Neuronal stem cell (in vitro differentiated cells): ENCODE data around the gene CRYBB1. TPM values are rescaled to one million over a fixed set of nuclear protein-coding genes. Genes with fewer than 3 reads are reported as not detected.

Experiments used
- DNase-seq: peaks from one replicate; pipeline ENCODE4 v3.0.0-alpha.2; 2013; ENCODE audit warnings: low spot score
- H2AFZ ChIP-seq: one replicate; pipeline ENCODE4 v1.6.1; 2013; ENCODE audit warnings: mild to moderate bottlenecking, low read length, inconsistent platforms
- H2AK5ac ChIP-seq: 2 replicates; pipeline ENCODE4 v1.6.1; 2013; ENCODE audit warnings: low read depth, mild to moderate bottlenecking, inconsistent platforms, low read length, moderate library complexity, mixed read lengths
- H2BK120ac ChIP-seq: 2 replicates; pipeline ENCODE4 v1.6.1; 2013; ENCODE audit warnings: low read depth, mild to moderate bottlenecking, inconsistent platforms, low read length, moderate library complexity, mixed read lengths
- H2BK12ac ChIP-seq: one replicate; pipeline ENCODE4 v1.6.1; 2013; ENCODE audit warnings: low read length, inconsistent platforms
- H2BK15ac ChIP-seq: 2 replicates; pipeline ENCODE4 v1.6.1; 2013; ENCODE audit warnings: mild to moderate bottlenecking, low read length, inconsistent platforms, mixed read lengths
- H2BK5ac ChIP-seq: one replicate; pipeline ENCODE4 v1.6.1; 2013; ENCODE audit warnings: inconsistent platforms, mild to moderate bottlenecking, low read length, moderate library complexity
- H3K14ac ChIP-seq: one replicate; pipeline ENCODE4 v1.6.1; 2013; ENCODE audit warnings: low read length, inconsistent platforms
- H3K18ac ChIP-seq: 2 replicates; pipeline ENCODE4 v1.6.1; 2013; ENCODE audit warnings: low read length, inconsistent platforms
- H3K23ac ChIP-seq: 2 replicates; pipeline ENCODE4 v1.6.1; 2013; ENCODE audit warnings: low read depth, mild to moderate bottlenecking, mixed read lengths, low read length, inconsistent platforms; ENCODE audit not compliant: poor library complexity
- H3K27ac ChIP-seq: replicated peaks from 3 replicates; pipeline ENCODE4 v1.5.1; 2013; ENCODE audit warnings: low read length, inconsistent platforms
- H3K27me3 ChIP-seq, 3 experiments: 2 replicates each; pipeline ENCODE4 v1.6.1; 2013; ENCODE audit warnings: low read length in 3 of 3, mild to moderate bottlenecking in 2 of 3, inconsistent platforms in 1 of 3, low read depth in 1 of 3, mixed read lengths in 1 of 3, moderate library complexity in 1 of 3; ENCODE audit not compliant: control insufficient read depth in 3 of 3, insufficient read depth in 3 of 3
- H3K36me3 ChIP-seq, 2 donors: replicated peaks in 1 of 2; 2 replicates each; pipeline ENCODE4 v1.6.1; 2013; ENCODE audit warnings: low read length in 2 of 2; ENCODE audit not compliant: control insufficient read depth in 2 of 2, insufficient read depth in 2 of 2
- H3K4ac ChIP-seq: 2 replicates; pipeline ENCODE4 v1.6.1; 2013; ENCODE audit warnings: inconsistent platforms, mild to moderate bottlenecking, low read length, moderate library complexity
- H3K4me1 ChIP-seq, 2 donors: 1 replicate in 1 of 2; 2 replicates in 1 of 2; pipeline ENCODE4 v1.6.1; 2013; ENCODE audit warnings: low read length in 2 of 2, low read depth in 1 of 2; ENCODE audit not compliant: control insufficient read depth in 2 of 2, insufficient read depth in 1 of 2
- H3K4me2 ChIP-seq: one replicate; pipeline ENCODE4 v1.6.1; 2013; ENCODE audit warnings: mild to moderate bottlenecking, low read length, inconsistent platforms; ENCODE audit not compliant: insufficient read depth, poor library complexity, severe bottlenecking
- H3K4me3 ChIP-seq, 2 donors: 2 replicates each; pipeline ENCODE4 v1.5.1; 2013; ENCODE audit warnings: low read length in 2 of 2, mild to moderate bottlenecking in 2 of 2, inconsistent platforms in 1 of 2, moderate library complexity in 1 of 2
- H3K79me1 ChIP-seq: one replicate; pipeline ENCODE4 v1.6.1; 2013; ENCODE audit warnings: low read depth, mild to moderate bottlenecking, inconsistent platforms, low read length, moderate library complexity
- H3K9ac ChIP-seq: one replicate; pipeline ENCODE4 v1.6.1; 2013; ENCODE audit warnings: mild to moderate bottlenecking, low read depth, low read length, inconsistent platforms; ENCODE audit not compliant: poor library complexity
- H3K9me3 ChIP-seq, 2 donors: replicated peaks in 1 of 2; 2 replicates each; pipeline versions ENCODE3 to v1.6.1; 2013; ENCODE audit warnings: low read length in 2 of 2, mild to moderate bottlenecking in 2 of 2, inconsistent platforms in 1 of 2, low read depth in 1 of 2, mixed read lengths in 1 of 2, moderate library complexity in 1 of 2; ENCODE audit not compliant: control insufficient read depth in 2 of 2, insufficient read depth in 1 of 2
- H4K8ac ChIP-seq: one replicate; pipeline ENCODE4 v1.6.1; 2013; ENCODE audit warnings: low read depth, mild to moderate bottlenecking, inconsistent platforms, low read length, moderate library complexity
- H4K91ac ChIP-seq: one replicate; pipeline ENCODE4 v1.6.1; 2013; ENCODE audit warnings: low read length, low read depth, mild to moderate bottlenecking, inconsistent platforms; ENCODE audit not compliant: poor library complexity
- WGBS, 2 donors: extraction: QIAGEN DNeasy Blood & Tissue Kit; methylation state at CpG; one replicate each; pipeline ENCODE4 v1.1.7; 2013; ENCODE audit warnings: missing lambda C conversion rate in 2 of 2, mixed read lengths in 1 of 2; ENCODE audit not compliant: insufficient read length in 2 of 2, insufficient replicate concordance in 1 of 2; ENCODE audit errors: extremely low coverage in 2 of 2; 5-methylcytosine and 5-hydroxymethylcytosine counted together
- polyA plus RNA-seq, 2 experiments: library from polyadenylated mRNA; stranded (reverse); fragments of 200-250 nt; gene quantifications; one replicate each; pipeline ENCODE4 v1.2.3, GENCODE V29; 2013

Gene CRYBB1
- 0.14 TPM for polyA plus RNA-seq (2013, experiment 1 of 2)
- polyA plus RNA-seq (2013, experiment 2 of 2) = 0.12 TPM

DNA sequence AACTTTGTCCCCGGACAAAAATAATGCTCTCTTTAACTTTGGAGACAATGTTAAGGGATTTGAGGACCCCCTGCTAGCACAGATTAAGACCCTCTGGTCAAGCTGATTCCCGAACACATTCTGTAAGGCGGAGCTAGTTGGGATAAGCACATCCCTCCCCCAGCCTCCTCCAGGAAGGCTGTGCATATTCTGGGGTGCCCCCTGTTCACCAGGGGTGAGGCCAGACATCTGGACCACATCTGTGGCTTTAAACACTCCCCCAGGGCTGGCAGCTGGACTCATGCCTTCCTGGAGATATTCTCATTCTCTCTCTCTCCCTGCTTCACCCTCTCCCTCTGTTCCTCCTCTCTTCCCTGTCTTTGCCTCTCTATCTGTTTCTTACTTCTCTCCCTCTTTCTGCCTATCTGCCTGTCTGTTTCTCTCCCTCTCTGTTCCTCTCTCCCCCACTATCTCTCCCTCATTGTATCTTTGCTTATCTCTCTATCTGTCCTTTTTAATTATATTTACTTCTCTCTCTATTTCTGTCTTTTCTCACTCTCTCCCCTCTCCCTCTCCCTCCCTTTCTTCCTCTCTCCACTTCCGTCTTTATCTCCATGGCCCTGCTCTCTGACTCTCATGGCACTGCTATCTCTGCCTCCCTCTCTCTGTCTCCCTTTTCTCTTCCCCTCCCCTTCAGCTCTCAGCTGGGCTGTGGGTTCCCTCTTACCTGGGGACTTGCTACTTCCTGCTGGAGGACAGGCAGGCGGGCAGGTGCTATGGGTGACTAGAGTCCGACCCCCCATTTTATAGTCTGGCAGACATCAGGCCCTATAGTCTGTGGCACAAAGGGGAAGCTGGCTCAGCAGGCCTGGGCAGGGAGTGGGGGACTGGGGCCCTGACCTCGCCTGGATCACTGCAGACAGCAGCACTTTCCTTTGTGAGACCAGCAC lies at the start of gene CRYBB1:
TSS of gene CRYBB1 (minus strand) at position 757 of the 929 bp plus-strand sequence. CDS start 1,708 bp downstream, outside the sequence.
- no CpG with 5 or more reads among the region's 7 CpGs for WGBS, 2 donors
- H3K14ac ChIP-seq = peak within 1 kb of the TSS; percentile 39
- peak within 1 kb of the TSS; percentile 9 for H3K9ac ChIP-seq
- H3K4ac ChIP-seq = no peak within 1 kb of the TSS
- H2BK120ac ChIP-seq = no peak within 1 kb of the TSS
- H3K79me1 ChIP-seq = no peaks in the 10 kb centered on the region
- no peak within 1 kb of the TSS for H2BK5ac ChIP-seq
- peak within 1 kb of the TSS; percentile 85 for H2AK5ac ChIP-seq
- H3K27me3 ChIP-seq = peaks cover 0 to 4% (median 0%) of the 10 kb centered on the region in 3 experiments
- no peak within 1 kb of the TSS for H3K27ac ChIP-seq
- H3K36me3 ChIP-seq = no peaks in the 10 kb centered on the region
- peak within 1 kb of the TSS; percentile 55 for H3K18ac ChIP-seq
- H2BK12ac ChIP-seq = peak within 1 kb of the TSS; percentile 78
- no peak within 1 kb of the TSS for H4K8ac ChIP-seq
- DNase-seq = peak; percentile 42
- H2AFZ ChIP-seq = peak within 1 kb of the TSS; percentile 90
- peak within 1 kb of the TSS in 1 of 2 donors; percentile 8 for H3K4me3 ChIP-seq
- H4K91ac ChIP-seq = peak within 1 kb of the TSS; percentile 60
- no peak within 1 kb of the TSS for H3K23ac ChIP-seq
- H3K4me1 ChIP-seq = peaks cover 28 to 38% of the 10 kb centered on the region in 2 donors
- no peaks in the 10 kb centered on the region for H3K9me3 ChIP-seq
- peak within 1 kb of the TSS; percentile 76 for H2BK15ac ChIP-seq
- no peak within 1 kb of the TSS for H3K4me2 ChIP-seq

DNA sequence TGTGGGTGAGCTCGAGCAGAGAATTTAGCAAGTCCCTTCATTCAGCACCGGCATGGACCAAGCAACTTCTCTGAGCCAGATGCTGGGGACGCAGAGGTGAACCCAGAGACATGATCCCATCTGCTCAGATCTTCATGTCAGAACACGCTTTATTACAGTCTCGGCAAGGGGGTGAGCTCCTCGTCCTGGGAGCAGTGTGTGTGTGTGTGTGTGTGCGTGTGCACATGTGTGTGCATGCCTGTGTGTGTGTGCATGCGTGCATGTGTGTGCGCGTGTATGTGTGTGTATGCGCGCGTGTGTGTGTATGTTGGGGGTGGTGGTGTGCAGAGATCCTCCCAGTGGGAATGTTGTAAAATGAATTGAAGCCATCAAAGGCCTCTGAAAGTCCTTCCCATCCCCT lies 49.3 kb upstream of the CRYBB1 start:
- no peaks in the 10 kb centered on the region for H3K27me3 ChIP-seq
- H3K9ac ChIP-seq = peak overlapping the region; percentile 82
- no peak overlapping the region for H3K27ac ChIP-seq
- no peak overlapping the region for H2BK5ac ChIP-seq
- H2AFZ ChIP-seq = no peak overlapping the region
- no peak overlapping the region for H4K91ac ChIP-seq
- no peak overlapping the region for H2AK5ac ChIP-seq
- no peaks in the 10 kb centered on the region for H3K9me3 ChIP-seq
- no peak overlapping the region for H4K8ac ChIP-seq
- no peak overlapping the region for H3K4ac ChIP-seq
- H3K18ac ChIP-seq = no peak overlapping the region
- peaks cover 10 to 18% of the 10 kb centered on the region in 2 donors for H3K4me1 ChIP-seq
- H3K4me2 ChIP-seq = no peak overlapping the region
- no peak for DNase-seq
- peaks cover 27 to 93% of the 10 kb centered on the region in 2 donors for H3K36me3 ChIP-seq
- no peak overlapping the region for H3K23ac ChIP-seq
- H2BK120ac ChIP-seq = no peak overlapping the region
- peak overlapping the region; percentile 10 for H3K14ac ChIP-seq
- H3K4me3 ChIP-seq = no peak overlapping the region
- no peaks in the 10 kb centered on the region for H3K79me1 ChIP-seq
- WGBS, 2 donors = no CpG with 5 or more reads among the region's 13 CpGs
- no peak overlapping the region for H2BK15ac ChIP-seq
- no peak overlapping the region for H2BK12ac ChIP-seq

DNA sequence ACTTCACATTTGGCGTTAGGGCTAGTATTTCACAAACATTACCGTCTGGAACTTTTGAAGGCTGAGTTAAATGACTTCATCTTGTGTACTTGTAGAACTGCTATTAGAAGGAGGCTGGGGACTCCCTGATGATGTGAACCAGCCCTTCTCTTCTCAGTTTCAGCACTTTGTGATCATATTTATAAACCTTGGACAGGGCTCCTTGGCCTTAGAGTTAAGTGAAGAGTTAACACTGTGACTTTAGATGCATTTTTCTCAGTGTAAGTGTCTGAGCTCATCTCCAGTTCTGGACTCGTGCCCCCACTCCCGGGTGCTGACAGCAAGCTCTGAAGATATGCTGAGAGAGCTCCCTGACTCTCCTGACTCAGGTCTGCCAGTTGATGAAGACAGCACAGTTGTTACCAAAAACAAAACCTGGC lies 48.0 kb upstream of the CRYBB1 start:
- no peak overlapping the region for H4K8ac ChIP-seq
- H3K9ac ChIP-seq = no peak overlapping the region
- H4K91ac ChIP-seq = no peak overlapping the region
- no peak overlapping the region for H3K4me3 ChIP-seq
- H2AK5ac ChIP-seq = no peak overlapping the region
- peaks cover 27 to 95% of the 10 kb centered on the region in 2 donors for H3K36me3 ChIP-seq
- no peaks in the 10 kb centered on the region for H3K79me1 ChIP-seq
- no peak overlapping the region for H2AFZ ChIP-seq
- no CpG with 5 or more reads among the region's 4 CpGs for WGBS, 2 donors
- no peak overlapping the region for H3K14ac ChIP-seq
- H3K4me2 ChIP-seq = no peak overlapping the region
- DNase-seq = no peak
- H3K27ac ChIP-seq = no peak overlapping the region
- H2BK15ac ChIP-seq = no peak overlapping the region
- H3K4me1 ChIP-seq = peaks cover 13 to 15% of the 10 kb centered on the region in 2 donors
- H2BK120ac ChIP-seq = no peak overlapping the region
- H3K18ac ChIP-seq = no peak overlapping the region
- no peak overlapping the region for H2BK5ac ChIP-seq
- no peak overlapping the region for H3K23ac ChIP-seq
- no peak overlapping the region for H3K4ac ChIP-seq
- H2BK12ac ChIP-seq = no peak overlapping the region
- H3K9me3 ChIP-seq = no peaks in the 10 kb centered on the region
- no peaks in the 10 kb centered on the region for H3K27me3 ChIP-seq

- WGBS, 2 donors = no CpG with 5 or more reads among the region's 9 CpGs
- H3K4ac ChIP-seq = no peak overlapping the region
- no peak overlapping the region for H2BK15ac ChIP-seq
- H3K36me3 ChIP-seq = peaks cover 22 to 72% of the 10 kb centered on the region in 2 donors
- H3K4me1 ChIP-seq = peaks cover 21 to 23% of the 10 kb centered on the region in 2 donors
- H3K27ac ChIP-seq = no peak overlapping the region
- H3K18ac ChIP-seq = no peak overlapping the region
- H4K8ac ChIP-seq = no peak overlapping the region
- H3K79me1 ChIP-seq = no peaks in the 10 kb centered on the region
- H3K4me3 ChIP-seq = no peak overlapping the region
- H3K23ac ChIP-seq = no peak overlapping the region
- H4K91ac ChIP-seq = no peak overlapping the region
- H3K27me3 ChIP-seq = no peaks in the 10 kb centered on the region
- no peak overlapping the region for H2AFZ ChIP-seq
- H2BK12ac ChIP-seq = no peak overlapping the region
- H2BK120ac ChIP-seq = no peak overlapping the region
- H2AK5ac ChIP-seq = no peak overlapping the region
- no peak for DNase-seq
- no peaks in the 10 kb centered on the region for H3K9me3 ChIP-seq
- H3K9ac ChIP-seq = no peak overlapping the region
- no peak overlapping the region for H2BK5ac ChIP-seq
- H3K14ac ChIP-seq = no peak overlapping the region
- H3K4me2 ChIP-seq = no peak overlapping the region
Observed at GRCh38 chr22:26663374-26663923, 45.6 kb upstream of the CRYBB1 start.
